Stimulated activated CD8-positive, alpha-beta memory T cell treated with anti-CD3 and anti-CD28 coated beads, Interleukin-4, amount 100 ng/mL, for 48 hours (primary cell): ENCODE measurements around the gene ZBP1.

ENCODE experiments used
- DNase-seq: peaks from one replicate; pipeline ENCODE4 v3.0.0-alpha.2; 2020

The ZBP1 gene

GRCh38 chr20:57568088-57568896 lies 51.9 kb downstream of the ZBP1 start:
- no peak for DNase-seq

- DNase-seq, result no peak
Measured at GRCh38 chr20:57567471-57568079, 52.7 kb downstream of the ZBP1 start.

- no peak for DNase-seq
Measured at GRCh38 chr20:57566803-57567459, 53.3 kb downstream of the ZBP1 start.

GRCh38 chr20:57566399-57566798 lies 53.8 kb downstream of the ZBP1 start:
- no peak for DNase-seq

GRCh38 chr20:57564951-57565642 lies 55.1 kb downstream of the ZBP1 start:
- no peak for DNase-seq

GRCh38 chr20:57564180-57564802 lies 55.9 kb downstream of the ZBP1 start:
- no peak for DNase-seq

- no peak for DNase-seq
Measured at GRCh38 chr20:57563522-57563921, 56.7 kb downstream of the ZBP1 start.

- DNase-seq, result no peak
Measured at GRCh38 chr20:57562541-57563465, 57.4 kb downstream of the ZBP1 start.

GRCh38 chr20:57561356-57562279 lies 58.6 kb downstream of the ZBP1 start:
- DNase-seq, result no peak

GRCh38 chr20:57560554-57561355 lies 59.5 kb downstream of the ZBP1 start, which contains the start of gene PCK1:
TSS of gene PCK1 (plus strand) at chr20:57561110. CDS start at chr20:57561412, 302 bp downstream.
- DNase-seq, result no peak

- no peak for DNase-seq
Measured at GRCh38 chr20:57559658-57560553, 60.3 kb downstream of the ZBP1 start.

GRCh38 chr20:57559289-57559634 lies 61.0 kb downstream of the ZBP1 start:
- DNase-seq, result no peak

GRCh38 chr20:57558614-57559288 lies 61.5 kb downstream of the ZBP1 start:
- no peak for DNase-seq

- no peak for DNase-seq
Measured at GRCh38 chr20:57557926-57558613, 62.2 kb downstream of the ZBP1 start.

GRCh38 chr20:57556980-57557274 lies 63.3 kb downstream of the ZBP1 start:
- DNase-seq, result no peak

- no peak for DNase-seq
Measured at GRCh38 chr20:57555457-57556184, 64.6 kb downstream of the ZBP1 start.
